HG03095 (cell line): ENCODE results near the gene TSBP1.
"Not testable (repeated sequence)": the region's sequence is repeated elsewhere in the genome, so short reads cannot be mapped to it uniquely, and the experiment has no call there.

Source experiments
- ATAC-seq: cut with Tn5 transposase; IDR thresholded peaks from one replicate; pipeline ENCODE4 v1.9.1; 2021; ENCODE audit warnings: moderate library complexity; ENCODE audit not compliant: unreplicated experiment

The TSBP1 gene

DNA sequence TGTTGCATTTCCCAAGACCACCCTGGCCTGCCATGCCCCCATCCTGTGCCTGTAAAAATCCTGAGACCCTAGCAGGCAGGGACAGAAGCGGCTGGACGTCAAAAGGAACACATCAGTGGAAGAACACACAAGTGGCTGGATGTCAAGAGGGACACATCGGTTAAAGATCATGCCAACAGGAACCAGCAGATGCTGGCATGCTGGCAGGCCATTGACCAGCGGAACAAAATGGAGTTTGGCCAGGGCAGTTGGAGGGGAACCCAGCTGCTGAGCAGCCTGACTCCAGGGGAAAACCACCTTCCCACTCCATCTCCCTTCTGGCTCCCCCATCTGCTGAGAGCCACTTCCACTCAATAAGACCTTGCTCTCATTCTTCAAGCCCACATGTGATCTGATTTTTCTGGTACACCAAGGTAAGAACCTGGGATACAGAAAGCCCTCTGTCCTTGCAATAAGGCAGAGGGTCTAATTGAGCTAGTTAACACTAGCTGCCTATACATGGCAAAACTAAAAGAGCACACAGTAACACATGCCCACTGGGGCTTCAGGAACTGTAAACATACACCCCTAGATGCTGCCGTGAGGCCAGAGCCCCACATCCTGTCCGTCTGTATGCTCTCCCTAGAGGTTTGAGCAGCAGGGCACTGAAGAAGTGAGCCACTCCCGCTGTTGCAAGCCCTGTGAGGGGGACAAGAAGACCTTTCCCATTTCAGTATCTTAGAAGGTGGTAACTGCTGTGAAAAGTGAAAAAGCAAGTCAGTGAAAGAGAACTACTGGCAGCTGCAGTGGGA is 4.2 kb upstream of the TSBP1 start:
- ATAC-seq: no peak

DNA sequence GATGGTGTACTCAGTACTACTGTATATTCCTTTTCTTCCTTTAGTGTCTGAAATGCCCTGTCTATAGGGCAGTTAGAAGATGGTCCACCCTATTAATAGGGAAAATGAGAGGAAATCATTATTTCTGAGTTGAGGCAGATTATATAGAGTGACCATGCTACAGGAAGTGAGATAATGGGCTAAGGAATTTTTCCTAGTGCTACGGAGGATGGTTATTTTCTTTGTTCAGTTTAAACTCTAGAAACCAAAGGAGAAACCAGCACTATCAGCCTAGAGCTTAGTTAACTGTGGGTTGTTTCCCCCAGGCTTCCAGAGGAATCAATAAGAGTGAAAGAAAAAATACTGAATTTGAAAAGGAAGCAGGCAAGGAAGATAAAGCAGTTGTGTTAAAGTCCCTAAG is 474 bp downstream of the TSBP1 start:
- no peak for ATAC-seq

DNA sequence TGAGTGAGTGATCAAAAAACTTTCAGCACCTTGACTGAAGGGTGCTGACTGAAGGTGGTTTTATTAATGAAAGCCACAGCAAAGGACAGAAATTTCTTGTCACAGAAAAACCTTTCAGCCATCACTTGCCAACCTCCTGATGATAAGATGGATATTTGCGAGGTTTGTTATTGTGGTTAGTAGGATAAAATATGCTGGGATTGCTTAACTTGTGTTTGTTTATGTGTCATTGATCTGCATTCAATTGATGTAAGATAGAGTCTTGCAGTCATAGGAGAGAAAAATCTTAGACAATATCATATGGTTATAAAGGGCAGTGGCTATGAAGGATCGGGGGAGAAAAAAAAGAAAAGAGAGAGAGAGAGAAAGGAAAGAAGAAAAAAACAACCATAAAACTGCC is 1.2 kb downstream of the TSBP1 start:
- ATAC-seq: no peak

DNA sequence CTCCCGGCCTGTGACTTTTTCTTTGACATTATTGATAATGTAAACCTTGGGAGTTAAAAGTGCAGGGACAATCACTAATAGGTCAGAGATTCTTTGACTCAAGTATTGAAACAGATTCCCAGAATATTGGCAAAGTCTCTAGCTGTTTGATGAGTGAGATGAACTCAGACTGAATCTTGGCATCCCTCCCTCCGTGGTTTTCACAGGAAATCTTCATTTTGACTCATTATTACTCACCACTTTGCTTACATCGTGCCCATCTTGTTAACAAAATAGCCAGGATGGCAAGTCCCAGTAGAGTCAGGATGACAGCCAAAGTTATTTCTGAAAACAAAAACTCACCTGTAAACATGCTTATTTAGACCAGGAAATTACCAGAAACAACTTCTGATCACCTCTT is 2.0 kb downstream of the TSBP1 start:
- ATAC-seq: no peak

DNA sequence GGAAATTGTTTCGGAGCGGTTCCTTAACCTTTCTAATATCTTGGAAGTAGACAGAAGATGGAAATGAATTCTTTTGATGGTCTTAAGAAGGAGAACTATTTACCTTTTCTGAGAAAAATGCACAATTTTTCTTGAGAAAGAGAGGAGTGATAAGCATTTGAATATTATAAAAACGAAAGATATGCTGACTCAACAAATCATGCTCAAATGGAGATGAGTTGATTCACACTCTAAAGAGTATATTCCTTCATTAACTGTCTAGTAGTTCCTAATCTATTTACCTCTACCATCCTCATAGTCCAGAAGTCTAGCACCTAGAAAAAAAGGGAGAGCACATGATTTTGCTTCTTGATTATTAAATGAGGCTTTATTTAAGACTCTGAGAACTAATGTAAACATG is 4.1 kb downstream of the TSBP1 start:
- no peak for ATAC-seq

- ATAC-seq: not testable (repeated sequence)
Observed at GRCh38 chr6:32359225-32359624, 12.5 kb downstream of the TSBP1 start.

DNA sequence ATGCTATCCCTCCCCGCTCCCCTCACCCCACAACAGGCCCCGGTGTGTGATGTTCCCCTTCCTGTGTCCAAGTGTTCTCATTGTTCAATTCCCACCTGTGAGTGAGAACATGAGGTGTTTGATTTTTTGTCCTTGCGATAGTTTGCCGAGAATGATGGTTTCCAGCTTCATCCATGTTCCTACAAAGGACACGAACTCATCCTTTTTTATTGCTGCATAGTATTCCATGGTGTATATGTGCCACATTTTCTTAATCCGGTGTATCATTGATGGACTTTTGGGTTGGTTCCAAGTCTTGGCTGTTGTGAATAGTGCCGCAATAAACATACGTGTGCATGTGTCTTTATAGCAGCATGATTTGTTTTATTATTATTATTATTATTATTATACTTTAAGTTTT is 13.2 kb downstream of the TSBP1 start:
- not testable (repeated sequence) for ATAC-seq

GRCh38 chr6:32355018-32355417 is 16.7 kb downstream of the TSBP1 start:
- no peak for ATAC-seq

DNA sequence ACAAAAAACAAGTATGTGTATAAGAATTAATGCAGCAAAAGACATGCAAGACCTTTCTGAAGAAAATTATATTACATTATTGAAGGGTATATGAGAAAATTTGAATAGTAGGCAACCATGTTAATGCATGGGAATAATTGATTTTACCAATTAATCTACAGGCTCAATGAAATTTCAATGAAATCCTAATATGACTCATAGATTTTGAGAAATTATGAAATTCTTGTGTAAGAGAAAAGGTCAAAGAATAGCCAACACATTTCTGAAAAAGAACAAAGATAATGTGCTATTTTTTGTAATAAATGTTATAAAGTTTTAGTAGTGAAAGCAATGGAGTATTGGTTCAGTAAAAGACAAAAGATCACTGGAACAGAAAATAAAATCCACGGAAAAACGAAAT is 18.4 kb downstream of the TSBP1 start:
- ATAC-seq: no peak

DNA sequence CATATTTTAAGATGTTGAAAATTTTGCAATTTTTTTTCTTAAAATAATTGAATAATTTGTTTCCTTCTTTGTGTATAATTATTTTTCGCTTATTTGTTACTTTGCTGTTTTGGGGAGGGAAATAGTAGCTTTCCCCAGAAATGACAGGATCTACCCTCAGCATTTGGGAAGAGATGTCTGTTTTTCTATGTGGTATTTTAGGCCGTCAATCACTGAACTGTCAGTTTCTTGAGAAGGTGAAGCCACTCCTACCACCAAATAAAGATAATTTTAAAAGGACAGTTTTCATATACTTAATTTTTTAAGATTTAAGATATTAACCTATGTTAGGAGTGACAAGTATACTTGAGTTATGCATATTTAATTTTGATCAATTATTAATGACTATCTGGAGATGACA is 31.5 kb downstream of the TSBP1 start:
- no peak for ATAC-seq

GRCh38 chr6:32337186-32337805 is 34.4 kb downstream of the TSBP1 start:
- no peak for ATAC-seq

GRCh38 chr6:32332433-32332832 is 39.3 kb downstream of the TSBP1 start:
- no peak for ATAC-seq

- no peak for ATAC-seq
Observed at GRCh38 chr6:32329141-32329540, 42.6 kb downstream of the TSBP1 start.

GRCh38 chr6:32327103-32327502 is 44.6 kb downstream of the TSBP1 start:
- no peak for ATAC-seq

DNA sequence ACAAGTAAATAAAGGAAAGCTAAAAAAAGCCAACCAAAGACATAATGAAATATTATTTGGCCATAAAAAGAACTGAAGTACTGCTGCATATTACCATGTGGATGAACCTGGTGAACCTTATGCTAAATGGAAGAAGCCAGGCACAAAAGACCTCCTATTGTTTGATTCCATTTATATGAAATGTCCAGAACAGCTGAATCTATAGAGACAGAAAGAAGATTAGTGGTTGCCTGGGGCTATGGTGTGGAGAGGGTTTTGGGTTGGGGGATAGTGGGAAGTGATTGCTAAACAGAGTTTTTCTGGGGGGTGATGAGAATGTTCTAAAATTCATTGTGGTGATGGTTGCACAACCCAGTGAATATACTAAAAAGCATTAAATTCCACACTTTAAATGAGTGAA is 53.2 kb downstream of the TSBP1 start:
- no peak for ATAC-seq

DNA sequence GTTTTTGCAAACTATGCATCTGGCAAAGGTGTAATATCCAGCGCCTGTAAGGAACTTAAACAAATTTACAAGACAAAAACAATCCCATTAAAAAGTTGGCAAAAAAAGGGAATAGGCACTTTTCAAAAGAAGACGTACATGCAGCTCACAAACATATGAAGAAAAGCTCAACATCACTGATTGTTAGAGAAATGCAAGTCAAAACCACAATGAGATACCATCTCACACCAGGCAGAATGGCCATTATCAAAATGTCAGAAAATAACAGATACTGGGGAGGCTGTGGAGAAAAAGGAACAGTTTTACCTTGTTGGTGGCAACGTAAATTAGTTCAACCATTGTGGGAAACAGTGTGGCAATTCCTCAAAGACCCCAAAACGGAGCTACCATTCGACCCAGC is 54.2 kb downstream of the TSBP1 start:
- no peak for ATAC-seq

GRCh38 chr6:32313964-32314363 is 57.7 kb downstream of the TSBP1 start:
- ATAC-seq: no peak

DNA sequence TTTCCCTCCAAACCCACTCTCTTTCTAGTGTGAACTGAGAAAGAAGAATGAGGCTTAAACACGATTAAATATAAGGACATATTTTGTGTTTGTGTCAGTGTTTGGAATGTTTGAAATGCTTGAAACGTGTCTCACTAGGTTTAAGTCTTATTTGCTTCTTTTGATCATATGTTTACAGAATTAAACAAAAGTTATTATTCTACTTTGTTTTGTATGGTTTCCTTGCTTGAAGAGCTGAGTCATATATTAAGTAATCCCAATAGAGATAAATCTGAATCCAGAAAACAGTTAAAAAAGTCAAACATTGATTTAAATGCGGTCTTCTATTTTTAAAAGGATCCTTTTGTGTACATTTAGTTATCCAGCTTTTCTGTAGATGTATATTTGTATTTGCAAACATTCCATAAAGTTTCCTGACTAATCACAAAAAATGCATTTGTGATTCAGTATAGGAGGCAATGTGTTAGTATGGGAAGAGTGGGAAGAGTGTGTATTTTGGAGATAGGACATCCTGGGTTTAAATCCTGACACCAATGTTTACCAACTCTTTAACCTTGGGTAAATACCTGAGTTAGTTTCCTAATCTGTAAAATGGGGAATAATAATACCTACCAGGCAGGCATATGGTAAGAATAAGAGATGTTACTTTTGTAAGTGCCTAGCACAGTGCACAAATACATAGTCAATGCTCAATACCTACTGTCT is 72.9 kb downstream of the TSBP1 start:
- ATAC-seq: no peak

DNA sequence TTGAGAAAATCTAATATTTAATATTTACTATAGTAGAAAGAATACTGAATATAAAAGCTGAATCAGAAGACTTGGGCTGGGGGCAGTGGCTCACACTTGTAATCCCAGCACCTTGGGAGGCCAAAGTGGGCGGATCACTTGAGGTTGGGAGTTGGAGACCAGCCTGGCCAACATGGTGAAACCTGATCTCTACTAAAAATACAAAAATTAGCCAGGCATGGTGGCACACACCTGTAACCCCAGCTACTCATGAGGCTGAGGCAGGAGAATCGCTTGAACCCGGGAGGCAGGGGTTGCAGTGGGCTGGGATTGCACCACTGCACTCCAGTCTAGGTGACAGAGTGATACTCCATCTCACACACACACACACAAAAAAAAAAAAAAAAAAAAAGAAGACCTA is 76.7 kb downstream of the TSBP1 start:
- not testable (repeated sequence) for ATAC-seq

- ATAC-seq: no peak
Observed at GRCh38 chr6:32294566-32294965, 77.1 kb downstream of the TSBP1 start.

- ATAC-seq: no peak
Observed at GRCh38 chr6:32293695-32294094, 78.0 kb downstream of the TSBP1 start.

- ATAC-seq: no peak
Observed at GRCh38 chr6:32291543-32291942, 80.2 kb downstream of the TSBP1 start.
